GM18868 (cell line): ENCODE results near the gene KCNQ1OT1.
"Not testable (repeated sequence)": the region's sequence is repeated elsewhere in the genome, so short reads cannot be mapped to it uniquely, and the experiment has no call there.

Source experiments
- ATAC-seq: cut with Tn5 transposase; IDR thresholded peaks from one replicate; pipeline ENCODE4 v1.9.1; 2021; ENCODE audit warnings: mild to moderate bottlenecking, moderate library complexity; ENCODE audit not compliant: unreplicated experiment

The KCNQ1OT1 gene

GRCh38 chr11:2655016-2655719 is 44.6 kb downstream of the KCNQ1OT1 start:
- no peak for ATAC-seq

GRCh38 chr11:2653930-2654739 is 45.7 kb downstream of the KCNQ1OT1 start:
- ATAC-seq: no peak

- no peak for ATAC-seq
Measured at GRCh38 chr11:2653198-2653551, 46.6 kb downstream of the KCNQ1OT1 start.

- no peak for ATAC-seq
Measured at GRCh38 chr11:2652333-2653197, 47.2 kb downstream of the KCNQ1OT1 start.

GRCh38 chr11:2651826-2652271 is 47.9 kb downstream of the KCNQ1OT1 start:
- no peak for ATAC-seq

- no peak for ATAC-seq
Measured at GRCh38 chr11:2651054-2651617, 48.7 kb downstream of the KCNQ1OT1 start.

- no peak for ATAC-seq
Measured at GRCh38 chr11:2650343-2650867, 49.4 kb downstream of the KCNQ1OT1 start.

GRCh38 chr11:2649848-2650247 is 49.9 kb downstream of the KCNQ1OT1 start:
- no peak for ATAC-seq

GRCh38 chr11:2649400-2649799 is 50.4 kb downstream of the KCNQ1OT1 start:
- no peak for ATAC-seq

GRCh38 chr11:2647953-2648352 is 51.8 kb downstream of the KCNQ1OT1 start:
- ATAC-seq: no peak

- ATAC-seq: no peak
Measured at GRCh38 chr11:2647167-2647566, 52.6 kb downstream of the KCNQ1OT1 start.

- no peak for ATAC-seq
Measured at GRCh38 chr11:2645779-2646118, 54.0 kb downstream of the KCNQ1OT1 start.

- no peak for ATAC-seq
Measured at GRCh38 chr11:2644844-2645778, 54.7 kb downstream of the KCNQ1OT1 start.

GRCh38 chr11:2643746-2644145 is 56.0 kb downstream of the KCNQ1OT1 start:
- ATAC-seq: no peak

GRCh38 chr11:2641623-2642022 is 58.2 kb downstream of the KCNQ1OT1 start:
- no peak for ATAC-seq

- ATAC-seq: not testable (repeated sequence)
Measured at GRCh38 chr11:2639763-2640162, 60.0 kb downstream of the KCNQ1OT1 start.

GRCh38 chr11:2631161-2631560 is 68.6 kb downstream of the KCNQ1OT1 start:
- no peak for ATAC-seq

- no peak for ATAC-seq
Measured at GRCh38 chr11:2630679-2631078, 69.1 kb downstream of the KCNQ1OT1 start.

GRCh38 chr11:2625183-2625582 is 74.6 kb downstream of the KCNQ1OT1 start:
- no peak for ATAC-seq

- no peak for ATAC-seq
Measured at GRCh38 chr11:2621894-2622293, 77.9 kb downstream of the KCNQ1OT1 start.
